ENCODE data around the gene OR2T35. TPM values are rescaled to one million over a fixed set of nuclear protein-coding genes. Genes with fewer than 3 reads are reported as not detected.

The OR2T35 gene
- total and polyA plus RNA-seq, 2 donors = not detected

Other genes with a start within 250 kb of the OR2T35 start
- gene OR2T1, start 242.2 kb downstream of the OR2T35 start, total RNA-seq = not detected
- 0.02 TPM for gene OR2T1, start 242.2 kb downstream of the OR2T35 start, polyA plus RNA-seq
- gene OR2T2, start 199.6 kb downstream of the OR2T35 start, total RNA-seq = not detected
- under 0.01 TPM for gene OR2T2, start 199.6 kb downstream of the OR2T35 start, polyA plus RNA-seq
- gene OR2T3, start 171.9 kb downstream of the OR2T35 start, total RNA-seq = not detected
- gene OR2T3, start 171.9 kb downstream of the OR2T35 start, polyA plus RNA-seq = 0.11 TPM
- gene OR2T5, start 156.7 kb downstream of the OR2T35 start, total RNA-seq = not detected
- not detected for gene OR2T5, start 156.7 kb downstream of the OR2T35 start, polyA plus RNA-seq
- not detected for gene OR2G6, start 137.2 kb downstream of the OR2T35 start, total RNA-seq
- gene OR2G6, start 137.2 kb downstream of the OR2T35 start, polyA plus RNA-seq = 0.05 TPM
- not detected for gene OR2T29, start 82.5 kb downstream of the OR2T35 start, total RNA-seq
- gene OR2T29, start 82.5 kb downstream of the OR2T35 start, polyA plus RNA-seq = not detected
- not detected for gene OR2T34, start 70.5 kb downstream of the OR2T35 start, total RNA-seq
- 0.02 TPM for gene OR2T34, start 70.5 kb downstream of the OR2T35 start, polyA plus RNA-seq
- gene OR2T10, start 47.6 kb downstream of the OR2T35 start, total RNA-seq = not detected
- gene OR2T10, start 47.6 kb downstream of the OR2T35 start, polyA plus RNA-seq = not detected
- gene OR2T11, start 10.2 kb downstream of the OR2T35 start, total RNA-seq = under 0.01 TPM
- gene OR2T11, start 10.2 kb downstream of the OR2T35 start, polyA plus RNA-seq = not detected
- gene OR2T27, start 10.2 kb upstream of the OR2T35 start, total RNA-seq = not detected
- gene OR2T27, start 10.2 kb upstream of the OR2T35 start, polyA plus RNA-seq = not detected
- not detected for gene OR14I1, start 57.5 kb upstream of the OR2T35 start, total RNA-seq
- gene OR14I1, start 57.5 kb upstream of the OR2T35 start, polyA plus RNA-seq = not detected
- 0.05 TPM for gene LYPD8, start 110.5 kb upstream of the OR2T35 start, total RNA-seq
- 0.34 TPM for gene LYPD8, start 110.5 kb upstream of the OR2T35 start, polyA plus RNA-seq
- gene SH3BP5L, start 180.6 kb upstream of the OR2T35 start, total RNA-seq = 16.1 TPM
- gene SH3BP5L, start 180.6 kb upstream of the OR2T35 start, polyA plus RNA-seq = 15.0 TPM
- 23.7 TPM for gene ZNF672, start 192.9 kb upstream of the OR2T35 start, total RNA-seq
- 16.8 TPM for gene ZNF672, start 192.9 kb upstream of the OR2T35 start, polyA plus RNA-seq
- gene ZNF692, start 213.8 kb upstream of the OR2T35 start, total RNA-seq = 20.7 TPM
- gene ZNF692, start 213.8 kb upstream of the OR2T35 start, polyA plus RNA-seq = 127 TPM